Gastroesophageal sphincter (tissue), 3 donors: ENCODE data around the gene IL4.
"Not testable (repeated sequence)": the region's sequence is repeated elsewhere in the genome, so short reads cannot be mapped to it uniquely, and the experiment has no call there.

ENCODE experiments used
- CTCF ChIP-seq, 4 experiments: fragments of 200-600 bp in 2 of 4; fragments of 450-650 bp in 2 of 4; sonication (generic) in 1 of 4; IDR thresholded peaks; one replicate each; pipeline ENCODE4 v1.5.1; 2017 to 2019; ENCODE audit warnings: antibody characterized with exemption in 4 of 4, mild to moderate bottlenecking in 2 of 4, moderate library complexity in 2 of 4
- EP300 ChIP-seq: sonication (generic); formaldehyde crosslinking; IDR thresholded peaks from one replicate; pipeline ENCODE4 v1.6.1; 2017; ENCODE audit warnings: antibody characterized with exemption, mild to moderate bottlenecking
- POLR2A ChIP-seq, 2 donors: fragments of 450-650 bp; IDR thresholded peaks; one replicate each; pipeline ENCODE4 v1.6.1; 2017; ENCODE audit warnings: antibody characterized with exemption in 2 of 2, mild to moderate bottlenecking in 2 of 2, moderate library complexity in 1 of 2
- POLR2AphosphoS5 ChIP-seq: sonication (generic); formaldehyde crosslinking; IDR thresholded peaks from one replicate; pipeline ENCODE4 v1.6.1; 2017; ENCODE audit warnings: antibody characterized with exemption

- TF ChIP-seq CTCF (IDR thresholded peaks at IDR 0.05); POLR2A (IDR thresholded peaks at IDR 0.05); EP300; POLR2AphosphoS5: not testable (repeated sequence)
Observed at GRCh38 chr5:132633587-132633986, 40.2 kb upstream of the IL4 start.
